Mammary epithelial cell (primary cell): ENCODE measurements around the gene FREY1.

Source experiments
- CTCF ChIP-seq, 2 donors: IDR thresholded peaks in 1 of 2; conservative IDR thresholded peaks in 1 of 2; 2 replicates each; pipeline ENCODE4 v1.5.1; 2011 to 2012; ENCODE audit warnings: inconsistent platforms in 2 of 2, low read length in 2 of 2, mild to moderate bottlenecking in 2 of 2, control low read depth in 1 of 2, low read depth in 1 of 2; ENCODE audit not compliant: insufficient read depth in 1 of 2; ENCODE audit errors: extremely low read depth in 1 of 2
- EZH2 ChIP-seq: IDR thresholded peaks from 2 replicates; pipeline ENCODE4 v1.6.1; 2012; ENCODE audit warnings: low read length, inconsistent platforms, borderline replicate concordance

GRCh38 chr11:45928535-45929215 lies 21.6 kb upstream of the FREY1 start:
- TF ChIP-seq EZH2 (no peak), CTCF (conservative IDR thresholded peaks at IDR 0.05 in 1 of 2, IDR thresholded peaks at IDR 0.05 in 1 of 2; ENCODE audit: extremely low read depth in 1 of 2, insufficient read depth in 1 of 2, low read depth in 1 of 2, low read length in 2 of 2) (no peak)
